Glomerular visceral epithelial cell (primary cell): ENCODE data around the gene DDX1.

Experiments used
- DNase-seq: peaks from one replicate; pipeline ENCODE4 v3.0.0-alpha.2; 2016; ENCODE audit errors: extremely low spot score

Gene DDX1

DNA sequence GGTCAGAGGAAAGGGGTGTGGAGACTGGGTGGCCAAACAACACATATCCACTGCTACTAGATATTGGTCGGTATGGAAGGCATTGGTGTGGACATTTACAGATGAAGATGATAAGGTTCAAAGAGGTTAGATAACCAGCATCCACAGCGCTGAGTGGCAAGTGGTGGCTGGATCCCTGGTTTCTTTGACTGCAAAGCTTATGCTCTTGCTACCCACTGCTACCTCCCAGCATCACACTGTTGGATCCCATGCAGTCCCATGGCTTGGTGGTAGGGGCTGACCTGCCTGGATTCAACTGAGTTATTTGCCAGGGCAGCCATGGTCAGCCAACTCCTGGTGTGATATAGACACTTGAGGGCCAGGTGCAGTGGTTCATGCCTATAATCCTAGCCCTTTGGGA lies 53.6 kb downstream of the DDX1 start:
- DNase-seq = no peak

- DNase-seq = no peak
Measured at GRCh38 chr2:15645720-15646385, 54.2 kb downstream of the DDX1 start.

- DNase-seq = no peak
Measured at GRCh38 chr2:15646661-15647060, 55.0 kb downstream of the DDX1 start.

GRCh38 chr2:15647622-15648590 lies 56.2 kb downstream of the DDX1 start:
- DNase-seq = no peak

- no peak for DNase-seq
Measured at GRCh38 chr2:15648593-15649525, 57.2 kb downstream of the DDX1 start.

DNA sequence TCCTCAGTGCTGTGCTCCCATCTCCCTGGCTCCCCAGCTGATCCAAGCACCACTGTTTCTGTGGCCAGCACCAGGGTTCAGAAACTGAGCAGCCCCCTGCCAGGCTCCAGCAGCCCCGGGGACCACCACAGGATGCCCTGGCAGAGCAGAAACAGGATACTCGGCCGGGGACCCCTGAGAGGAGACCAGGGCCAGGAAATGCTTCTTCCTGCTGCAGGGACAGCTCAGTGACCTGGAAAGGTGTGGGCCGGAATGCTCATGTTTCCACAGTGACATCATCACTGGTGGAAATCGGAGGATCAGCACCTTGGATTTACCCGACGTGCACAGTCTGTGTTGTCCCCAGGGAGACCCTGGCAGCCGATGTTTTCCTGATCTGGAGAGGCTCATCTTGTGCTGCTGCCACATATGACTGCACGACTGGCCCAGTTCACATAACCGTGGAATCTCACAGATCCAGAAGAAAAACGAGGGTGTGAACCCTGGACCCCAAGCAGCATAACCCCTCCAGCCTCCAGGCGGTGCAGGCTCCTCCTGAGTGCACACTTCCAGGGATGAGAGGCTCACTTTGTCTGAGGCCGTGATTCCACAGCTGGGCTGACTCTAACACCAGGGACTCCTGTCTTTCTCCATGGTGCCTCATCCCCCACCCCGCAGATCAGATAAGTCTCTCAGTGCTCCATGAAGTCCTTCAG lies 58.0 kb downstream of the DDX1 start:
- DNase-seq = peak; percentile 18

DNA sequence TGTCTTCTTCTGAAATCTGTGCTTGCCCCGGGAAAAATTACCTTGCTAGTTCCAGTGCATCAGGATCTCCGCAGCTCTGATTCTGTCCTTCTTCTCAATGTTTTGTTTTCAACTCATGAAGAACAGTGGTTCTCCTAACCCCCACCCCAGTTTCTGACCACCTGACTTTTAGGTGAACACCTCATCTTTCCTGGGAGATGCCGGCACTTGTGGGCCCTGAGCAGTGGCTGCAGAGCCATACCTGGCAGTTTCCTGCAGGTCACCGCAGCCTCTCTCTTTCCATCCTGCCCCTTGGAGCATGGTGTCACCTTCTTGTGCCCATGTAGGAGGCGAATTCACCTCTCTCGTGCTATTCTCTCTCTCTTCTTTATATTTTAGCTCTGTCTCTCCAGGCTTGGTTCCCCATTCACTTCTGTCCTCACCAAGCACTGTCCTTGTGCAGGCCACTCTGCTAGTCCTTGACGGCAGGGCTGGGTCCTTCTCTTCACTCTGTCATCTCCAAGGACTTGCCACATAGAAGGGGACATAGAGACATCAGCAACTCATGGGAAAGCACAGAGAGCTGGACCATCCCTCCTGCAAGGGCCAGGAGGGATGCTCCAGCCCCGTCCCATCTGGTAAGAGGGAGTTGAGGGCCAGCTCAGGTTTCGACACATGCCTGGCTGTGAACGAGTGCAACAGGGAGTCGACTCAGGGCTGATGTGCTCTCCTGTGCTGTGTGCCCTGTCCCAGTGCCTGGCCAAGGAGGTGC lies 59.1 kb downstream of the DDX1 start:
- DNase-seq = no peak

DNA sequence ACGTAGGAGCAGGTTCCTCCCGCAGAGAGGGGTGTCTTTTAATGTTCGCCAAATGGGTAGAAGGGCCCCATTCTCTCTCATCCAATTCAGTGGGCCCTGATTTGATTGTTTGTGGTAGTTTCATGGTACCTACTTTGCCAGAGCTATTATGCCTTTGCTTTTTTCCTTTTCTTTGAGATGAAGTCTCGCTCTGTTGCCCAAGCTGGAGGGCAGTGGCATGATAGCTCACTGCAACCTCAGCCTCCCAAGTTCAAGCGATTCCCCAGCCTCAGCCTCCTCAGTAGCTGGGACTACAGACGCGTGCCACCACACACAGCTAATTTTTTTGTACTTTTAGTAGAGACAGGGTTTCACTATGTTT lies 59.7 kb downstream of the DDX1 start:
- DNase-seq = no peak

DNA sequence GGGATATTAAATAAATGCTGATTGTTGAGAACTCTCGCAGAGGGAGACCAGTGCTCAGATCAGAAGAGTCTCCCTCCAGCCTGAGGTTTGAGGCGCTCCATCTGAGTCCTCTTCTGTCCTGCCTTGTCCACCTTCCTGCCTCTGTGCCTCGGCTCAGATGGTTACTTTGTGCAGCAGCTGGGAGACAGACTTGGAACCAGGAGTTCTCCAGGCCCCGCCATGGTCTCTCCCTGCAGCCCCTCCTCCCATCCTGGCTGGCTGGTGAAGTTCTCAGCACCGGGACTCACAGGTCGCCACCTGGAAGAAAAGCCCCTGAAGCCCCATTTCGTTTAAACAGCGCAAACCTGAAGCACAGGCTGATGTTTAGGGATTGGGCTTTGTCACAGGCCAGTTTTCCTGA lies 60.6 kb downstream of the DDX1 start:
- no peak for DNase-seq

- no peak for DNase-seq
Measured at GRCh38 chr2:15652801-15653200, 61.1 kb downstream of the DDX1 start.

DNA sequence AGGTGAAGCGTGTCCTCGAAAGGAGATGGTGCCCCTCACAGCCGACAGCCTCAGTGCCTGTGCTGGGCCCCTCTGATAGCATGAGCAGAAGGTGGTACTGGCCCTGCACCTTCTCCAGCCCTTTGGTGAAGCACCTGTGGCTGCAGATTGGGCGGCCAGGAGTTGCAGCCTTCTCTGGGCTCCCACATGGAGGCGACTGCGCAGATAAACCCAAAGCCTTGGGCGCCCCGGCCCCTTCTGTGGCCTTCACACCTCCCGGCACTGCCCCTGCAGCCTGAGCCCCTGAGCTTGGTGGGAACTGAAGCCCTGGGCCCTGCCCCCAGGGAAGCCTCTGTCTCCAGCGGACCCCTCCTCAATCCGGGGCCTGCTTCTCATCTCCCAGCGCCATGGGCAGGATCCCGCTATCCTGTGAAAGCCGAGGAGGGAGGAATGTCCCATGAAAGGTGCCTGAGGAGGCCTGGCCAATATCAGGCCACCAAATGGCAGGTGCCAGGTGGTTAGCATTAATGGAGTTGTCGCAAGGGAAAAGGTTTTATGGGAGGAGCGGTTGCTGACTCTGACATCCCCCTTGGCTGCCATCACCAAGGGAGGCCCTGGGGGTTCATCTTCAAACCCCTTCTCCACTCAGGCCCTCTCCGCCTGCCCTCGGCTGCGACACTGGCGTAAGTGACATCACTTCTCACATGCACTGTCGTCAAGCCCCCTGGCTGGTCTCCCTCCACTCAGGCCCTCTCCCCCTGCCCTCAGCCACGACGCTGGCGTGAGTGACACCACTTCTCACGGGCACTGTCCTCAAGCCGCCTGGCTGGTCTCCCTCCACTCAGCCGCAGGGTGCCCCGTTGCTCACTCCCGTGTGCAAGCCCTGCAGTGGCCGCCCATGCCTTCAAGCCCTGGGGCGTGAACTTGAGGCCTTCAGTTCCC lies 62.4 kb downstream of the DDX1 start:
- DNase-seq = no peak

DNA sequence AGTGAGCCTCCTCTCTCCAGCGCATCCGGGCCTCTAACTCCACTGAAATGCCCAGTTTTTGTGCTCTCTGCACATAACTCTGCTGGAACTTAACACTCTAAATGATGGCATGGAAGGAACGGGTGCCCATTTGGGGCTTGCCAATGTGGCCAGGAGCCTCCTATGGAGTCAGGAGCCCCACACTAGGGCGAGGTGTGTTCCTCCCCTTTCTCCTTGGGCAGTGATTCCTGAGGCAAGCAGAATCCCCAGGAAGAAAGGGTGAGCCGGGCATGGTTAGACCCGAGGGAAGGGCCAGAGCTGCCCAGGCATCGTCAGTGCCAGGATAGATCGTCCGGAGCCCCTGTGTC lies 63.0 kb downstream of the DDX1 start:
- no peak for DNase-seq

DNA sequence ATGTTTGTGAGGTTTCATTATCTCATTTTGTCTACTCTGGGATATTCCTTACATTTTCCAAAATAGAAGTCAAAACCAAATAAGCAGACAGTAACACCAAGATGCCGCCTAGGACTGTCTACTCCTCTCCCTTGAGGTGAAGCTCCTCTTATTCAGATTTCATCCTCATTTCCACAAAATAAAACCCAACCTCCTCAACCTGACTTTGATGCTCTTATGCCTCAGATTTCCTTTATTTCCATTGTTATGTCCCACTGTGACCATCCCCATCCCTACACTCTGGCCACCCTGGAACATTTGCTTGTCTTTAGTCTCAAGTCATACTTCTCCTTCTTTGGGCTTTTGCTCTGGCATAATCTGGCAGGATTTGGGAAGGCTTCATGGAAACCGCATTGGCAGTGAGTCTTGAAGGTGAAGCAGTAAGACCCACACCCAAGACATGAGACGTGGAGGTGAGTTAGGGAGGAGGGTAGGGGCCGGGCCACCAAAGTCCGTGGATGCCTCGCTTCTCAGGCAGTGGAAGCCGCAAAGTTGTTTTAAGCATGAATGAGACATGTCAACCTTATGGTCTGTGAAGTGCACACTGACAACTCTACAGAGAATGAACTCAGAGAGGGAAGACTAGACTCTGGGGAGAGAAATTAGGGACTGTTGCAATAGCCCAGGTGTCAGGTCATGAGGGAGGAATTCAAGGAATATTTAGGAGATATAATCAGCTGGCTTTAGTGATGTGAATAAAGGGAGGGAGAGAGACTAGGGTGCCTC lies 63.6 kb downstream of the DDX1 start:
- DNase-seq = no peak

- no peak for DNase-seq
Measured at GRCh38 chr2:15656090-15656489, 64.4 kb downstream of the DDX1 start.

GRCh38 chr2:15657759-15658158 lies 66.1 kb downstream of the DDX1 start:
- DNase-seq = no peak

DNA sequence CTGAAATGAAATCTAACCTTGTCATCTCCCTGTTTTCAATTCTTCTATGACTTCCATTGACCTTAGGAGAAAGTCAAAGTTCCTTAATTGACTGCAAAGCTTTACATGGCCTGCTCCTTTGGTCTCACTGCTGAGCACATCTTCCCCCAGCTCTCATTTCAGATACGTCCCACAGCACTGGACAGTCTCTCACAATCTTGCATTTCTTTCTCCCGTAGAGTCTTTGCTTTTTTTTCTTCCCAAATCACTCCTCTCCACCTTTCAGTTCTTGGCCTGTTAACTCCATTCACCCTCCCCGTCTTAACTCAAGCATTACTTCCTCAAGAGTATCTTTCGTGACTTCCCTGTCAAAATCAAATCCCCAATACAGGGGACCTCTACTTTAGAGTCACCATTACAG lies 67.2 kb downstream of the DDX1 start:
- no peak for DNase-seq

DNA sequence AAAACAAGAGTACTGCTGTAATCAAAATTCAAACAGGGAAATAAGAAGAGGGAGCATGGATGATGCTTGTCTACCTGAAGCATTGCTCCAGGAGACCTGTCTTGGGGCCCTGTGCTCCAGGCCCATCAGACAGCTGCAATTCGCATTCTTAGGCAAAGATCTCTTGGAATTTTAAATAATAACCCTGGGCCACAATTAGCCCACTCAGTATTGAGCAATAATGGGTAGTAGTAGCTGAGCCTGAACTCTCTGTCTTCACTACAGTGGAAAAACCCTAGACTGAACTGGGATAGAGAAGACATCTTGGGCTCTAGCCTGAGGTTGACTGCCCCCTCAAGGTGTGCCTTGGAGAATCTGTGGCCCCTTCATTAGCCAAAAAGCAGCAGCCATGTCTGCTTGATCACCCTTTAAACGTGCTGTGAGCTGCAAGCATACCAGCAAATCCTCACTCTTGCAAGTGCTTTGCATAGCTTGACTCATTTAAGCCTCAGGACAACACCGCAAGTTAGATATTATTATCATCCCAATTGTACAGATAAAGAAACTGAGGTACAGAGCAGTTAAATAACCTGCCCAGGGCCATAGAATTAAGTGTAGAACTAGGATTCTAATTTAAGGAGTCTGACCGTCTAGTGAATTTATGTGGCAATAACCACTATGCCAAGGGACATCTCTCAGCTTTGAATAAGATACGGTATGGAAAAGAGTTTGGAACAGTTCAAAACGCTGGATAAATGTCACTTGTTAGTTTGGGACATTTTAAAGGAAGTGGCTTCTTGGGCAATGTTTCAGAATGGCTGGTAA lies 69.0 kb downstream of the DDX1 start:
- no peak for DNase-seq

DNA sequence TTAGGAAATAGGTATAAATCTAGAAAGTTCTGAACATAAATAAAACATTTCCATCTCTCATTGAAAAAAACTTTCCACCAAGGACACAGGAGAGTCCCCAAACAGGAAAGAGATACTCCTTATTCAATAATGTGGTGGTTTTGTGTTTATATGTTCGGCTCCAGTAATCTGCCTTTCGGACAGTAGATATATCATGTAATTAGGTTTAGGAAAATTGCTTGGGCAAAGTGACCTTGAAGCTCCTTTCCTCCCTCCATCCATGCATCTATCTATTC lies 69.6 kb downstream of the DDX1 start:
- DNase-seq = no peak

GRCh38 chr2:15662026-15662425 lies 70.4 kb downstream of the DDX1 start:
- DNase-seq = no peak
